8988T (cell line): ENCODE measurements around the gene TMEM174.
A peak's percentile ranks its signal among the peaks of the same experiment; 100 is the strongest.
"Not testable (repeated sequence)": the region's sequence is repeated elsewhere in the genome, so short reads cannot be mapped to it uniquely, and the experiment has no call there.

Experiments
- DNase-seq: peaks from one replicate; pipeline ENCODE4 v3.0.0; 2011

The TMEM174 gene

DNA sequence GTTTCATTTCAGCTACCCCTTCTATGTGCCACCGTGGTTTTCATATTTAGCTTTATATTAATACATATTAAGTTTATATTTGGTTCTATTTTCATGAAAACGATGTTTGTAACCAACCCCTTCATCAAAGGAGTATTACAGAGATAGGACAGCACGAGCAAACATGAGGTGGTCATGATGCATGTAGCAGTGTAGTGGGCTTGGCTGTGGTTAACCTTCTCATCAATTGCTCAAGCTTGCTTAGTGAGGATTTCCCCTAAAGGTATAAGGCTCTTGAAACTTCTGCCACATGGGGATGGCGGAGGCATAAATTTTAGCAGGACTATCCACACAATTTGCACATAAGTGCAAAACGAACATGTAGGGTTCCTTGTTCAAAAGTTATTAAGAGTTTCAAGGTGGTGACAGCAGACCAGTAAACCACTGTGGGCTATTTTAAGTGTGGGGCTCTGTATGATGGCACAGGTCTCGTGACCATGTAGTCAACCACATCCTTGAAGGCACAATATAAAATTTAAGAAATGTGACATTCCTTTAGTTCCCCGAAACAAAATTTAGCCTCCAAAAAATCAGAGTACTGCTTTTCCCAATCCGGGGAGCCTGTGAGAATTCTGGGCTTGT, 24.8 kb downstream of the TMEM174 start:
- DNase-seq: no peak

- DNase-seq: no peak
These were observed 26.0 kb downstream of the TMEM174 start for GRCh38 chr5:73198833-73199592.

DNA sequence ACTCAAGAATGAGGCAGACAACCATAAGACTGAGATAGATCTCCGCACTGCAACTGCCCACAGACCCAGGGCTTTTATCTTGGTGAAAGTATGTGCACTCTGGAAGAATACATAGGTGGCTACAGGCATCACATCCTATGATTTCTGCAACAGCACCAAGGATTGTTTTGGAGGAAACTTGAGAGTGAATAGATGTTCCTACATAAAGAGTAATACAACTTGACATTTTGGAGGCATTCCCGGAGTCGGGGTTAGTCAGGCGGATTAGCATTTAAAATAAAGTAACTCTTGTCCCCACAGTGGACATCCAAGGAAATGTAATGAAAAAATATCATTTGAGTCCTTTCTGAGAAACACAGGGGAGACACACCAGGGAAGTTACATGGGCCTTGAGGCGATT, 26.7 kb downstream of the TMEM174 start:
- no peak for DNase-seq

DNA sequence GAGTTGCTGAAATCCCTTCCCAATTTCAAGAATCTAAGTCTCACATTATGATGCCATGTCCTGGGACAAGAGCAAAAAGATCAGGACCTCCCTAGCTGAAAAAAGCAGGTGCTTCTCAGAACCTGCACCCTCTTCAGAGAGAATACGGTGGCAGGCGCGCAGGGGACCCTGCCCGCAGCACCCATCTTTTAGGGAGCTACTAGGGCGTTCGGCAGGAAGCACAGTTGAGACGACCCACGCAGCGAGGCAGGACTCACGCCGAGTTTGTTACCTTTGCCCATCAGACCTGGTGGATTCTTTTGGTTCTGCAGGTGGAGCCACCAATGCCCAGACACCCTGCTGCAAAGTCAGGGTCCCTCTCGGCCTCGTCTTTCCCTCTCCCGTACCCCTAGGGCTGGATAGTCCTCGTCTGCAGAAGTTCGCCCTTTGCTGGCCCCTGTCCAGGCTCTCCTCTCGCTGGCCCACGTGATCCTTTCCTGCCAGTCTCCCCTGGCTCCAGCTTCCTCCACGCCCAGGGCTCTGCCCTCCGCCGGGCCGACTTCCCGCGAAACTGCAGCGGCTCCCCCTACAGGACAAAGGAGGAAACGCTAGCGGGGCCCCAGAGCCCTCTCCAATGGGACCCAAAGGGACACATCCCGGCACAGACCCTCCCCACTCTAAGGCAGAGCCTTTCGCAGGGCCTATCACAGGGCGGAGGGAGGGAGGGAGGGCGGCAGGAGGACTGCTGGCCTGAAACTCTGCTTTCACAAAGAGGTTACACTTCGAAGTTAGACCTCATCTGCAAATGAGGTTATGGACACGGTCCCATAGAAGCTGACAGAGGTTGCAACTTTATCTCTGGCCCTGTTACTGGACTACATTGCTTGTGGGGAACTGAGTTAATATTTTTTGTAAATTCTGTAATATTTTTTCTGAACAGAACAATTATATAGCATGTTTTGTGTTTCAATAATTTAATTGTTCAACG, 28.8 kb downstream of the TMEM174 start:
- DNase-seq: peak; percentile 84

DNA sequence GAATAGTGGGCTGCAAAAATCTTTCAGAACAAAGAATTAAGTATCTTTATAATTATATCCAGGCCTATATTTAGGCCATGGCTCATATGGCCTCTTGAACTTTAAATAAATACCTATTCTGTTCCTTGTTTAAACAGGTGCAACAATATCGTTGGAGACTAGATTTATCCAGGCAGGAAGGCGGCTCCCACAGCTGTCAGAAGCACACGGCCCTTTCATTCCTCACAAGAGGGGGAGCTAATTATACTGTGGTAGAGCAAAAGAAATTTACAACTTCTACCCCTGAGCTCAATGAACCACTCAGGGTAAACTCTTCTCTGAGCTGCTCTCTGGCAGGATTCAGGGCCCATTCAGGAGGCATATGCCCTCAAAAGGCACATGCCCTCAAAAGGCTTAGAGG, 31.3 kb downstream of the TMEM174 start:
- no peak for DNase-seq

- no peak for DNase-seq
These were observed 31.7 kb downstream of the TMEM174 start for GRCh38 chr5:73204733-73205132.

DNA sequence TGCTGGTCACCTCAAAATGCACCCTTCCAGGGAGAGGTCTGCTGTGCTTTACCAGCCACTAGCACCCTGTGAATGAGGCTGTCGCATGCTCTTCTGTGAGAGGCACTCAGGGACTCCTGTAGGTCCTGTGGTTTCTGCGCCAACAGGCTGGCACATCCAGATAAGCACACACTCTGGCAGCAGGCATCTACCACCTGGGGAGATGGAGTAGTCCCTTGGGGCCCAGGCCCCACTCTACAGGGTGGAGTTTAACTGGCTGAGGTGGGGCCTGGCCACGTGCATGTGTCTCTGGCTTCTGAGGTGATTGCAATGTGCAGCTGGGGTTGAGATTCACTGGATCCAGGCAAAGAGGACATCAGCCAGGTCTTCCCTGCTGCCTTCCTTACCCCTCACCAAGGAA, 32.3 kb downstream of the TMEM174 start:
- DNase-seq: no peak

DNA sequence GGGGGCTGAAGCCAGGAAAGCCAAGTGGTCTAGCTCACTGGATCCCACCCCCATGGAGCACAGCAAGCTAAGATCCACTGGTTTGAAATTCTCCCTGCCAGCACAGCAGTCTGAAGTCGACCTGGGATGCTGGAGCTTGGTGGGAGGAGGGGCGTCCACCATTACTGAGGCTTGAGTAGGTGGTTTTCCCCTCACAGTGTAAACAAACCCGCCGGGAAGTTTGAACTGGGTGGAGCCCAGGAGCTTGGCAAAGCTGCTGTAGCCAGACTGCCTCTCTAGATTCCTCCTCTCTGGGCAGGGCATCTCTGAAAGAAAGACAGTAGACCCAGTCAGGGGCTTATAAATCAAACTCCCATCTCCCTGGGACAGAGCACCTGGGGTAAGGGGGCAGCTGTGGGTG, 34.2 kb downstream of the TMEM174 start:
- DNase-seq: not testable (repeated sequence)

DNA sequence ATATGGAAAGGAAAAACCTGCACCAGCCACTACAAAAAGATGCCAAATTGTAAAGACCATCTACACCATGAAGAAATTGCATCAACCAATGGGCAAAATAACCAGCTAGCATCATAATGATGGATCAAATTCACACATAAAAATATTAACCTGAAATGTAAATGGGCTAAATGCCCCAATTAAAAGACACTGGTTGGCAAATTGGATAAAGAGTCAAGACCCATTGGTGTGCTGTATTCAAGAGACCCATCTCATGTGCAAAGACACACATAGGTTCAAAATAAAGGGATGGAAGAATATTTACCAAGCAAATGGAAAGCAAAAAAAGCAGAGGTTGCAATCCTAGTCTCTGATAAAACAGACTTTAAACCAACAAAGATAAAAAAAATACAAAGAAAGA, 36.1 kb downstream of the TMEM174 start:
- DNase-seq: not testable (repeated sequence)

DNA sequence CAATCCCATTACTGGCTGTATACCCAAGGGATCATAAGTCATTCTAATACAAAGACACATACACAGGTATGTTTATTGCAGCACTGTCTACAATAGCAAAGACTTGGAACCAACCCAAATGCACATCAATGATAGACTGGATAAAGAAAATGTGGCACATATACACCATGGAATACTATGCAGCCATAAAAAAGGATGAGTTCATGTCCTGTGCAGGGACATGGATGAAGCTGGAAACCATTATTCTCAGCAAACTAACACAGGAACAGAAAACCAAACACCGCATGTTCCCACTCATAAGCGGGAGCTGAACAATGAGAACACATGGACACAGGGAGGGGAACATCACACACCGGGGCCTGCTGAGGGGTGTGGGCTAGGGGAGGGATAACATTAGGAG, 39.7 kb downstream of the TMEM174 start:
- not testable (repeated sequence) for DNase-seq

DNA sequence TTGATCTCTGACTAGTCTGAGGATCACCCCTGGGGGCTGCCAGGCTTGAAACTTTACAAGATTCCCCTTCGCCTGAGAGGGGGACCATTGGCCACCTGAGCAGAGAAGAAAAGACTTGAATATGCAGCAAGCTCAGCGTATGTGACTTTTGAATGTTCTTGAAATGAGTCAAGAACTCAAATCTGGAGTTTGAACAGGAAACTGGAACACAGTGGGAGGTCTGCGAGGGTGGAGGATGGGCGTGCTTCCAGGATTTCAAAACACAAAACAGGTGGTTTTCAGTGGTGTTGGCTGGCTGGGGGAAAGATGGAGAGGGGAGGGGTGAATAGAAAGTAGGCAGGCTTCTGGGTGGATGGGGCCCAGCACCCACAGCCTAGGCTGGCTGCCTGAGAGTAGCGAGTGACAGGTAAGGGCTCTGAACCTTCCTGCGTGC, 40.6 kb downstream of the TMEM174 start:
- no peak for DNase-seq

GRCh38 chr5:73214306-73214705, 41.3 kb downstream of the TMEM174 start:
- no peak for DNase-seq

GRCh38 chr5:73214996-73215395, 42.0 kb downstream of the TMEM174 start:
- DNase-seq: no peak

DNA sequence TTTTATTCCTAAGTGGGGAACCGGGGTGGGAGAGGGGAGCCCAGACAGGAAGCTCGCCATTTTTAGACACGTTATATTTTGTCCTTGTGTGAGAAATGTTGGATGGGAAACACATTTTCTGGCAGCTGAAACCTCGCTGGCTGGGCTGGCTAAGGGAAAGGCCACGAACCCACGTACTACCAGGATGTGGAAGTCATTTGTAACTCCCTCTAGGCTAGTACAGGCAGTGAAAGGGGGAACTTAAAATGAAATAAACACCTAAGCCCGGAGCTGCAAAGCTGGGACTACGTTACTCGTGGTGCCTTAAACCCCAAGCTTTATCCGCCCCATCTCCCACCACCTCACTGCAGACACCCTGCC, 42.5 kb downstream of the TMEM174 start:
- DNase-seq: no peak

DNA sequence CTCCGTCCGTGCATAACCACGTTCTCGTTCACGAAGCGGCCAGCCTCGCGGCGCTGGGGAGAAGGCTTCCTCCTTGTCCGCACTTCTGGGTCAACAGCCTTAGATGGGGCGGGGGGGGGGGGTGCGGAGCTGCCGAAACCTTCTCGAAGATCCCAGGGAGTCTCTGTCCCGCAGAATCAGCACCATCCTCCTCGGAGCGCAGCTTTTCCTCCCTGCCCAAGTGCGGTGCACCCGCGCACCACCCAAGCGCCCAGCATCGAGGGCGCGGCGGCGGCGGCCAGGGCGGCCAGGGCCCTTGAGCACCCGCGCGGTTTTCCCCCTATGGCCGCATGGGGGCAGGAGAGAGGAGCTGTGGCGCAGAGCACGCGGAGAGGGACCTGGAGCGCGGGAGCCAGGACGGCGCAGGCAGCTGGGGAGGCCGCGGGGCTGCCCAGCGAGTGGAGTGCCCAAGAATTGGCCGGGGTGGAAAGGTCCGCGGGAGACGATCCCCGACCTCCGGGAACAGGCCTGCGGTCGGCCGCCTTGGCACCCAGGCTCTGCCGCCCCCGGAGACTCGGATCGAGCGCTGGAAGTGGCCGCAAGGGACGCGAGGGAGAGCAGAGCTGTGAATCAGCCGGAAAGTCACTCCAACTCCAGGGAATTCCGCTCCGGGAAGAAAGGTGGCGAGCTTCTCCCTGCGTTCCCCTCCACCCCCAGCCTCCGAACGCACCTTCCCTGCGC, 43.1 kb downstream of the TMEM174 start:
- peak; percentile 82 for DNase-seq

- no peak for DNase-seq
These were observed 45.7 kb downstream of the TMEM174 start for GRCh38 chr5:73218552-73219171.

- not testable (repeated sequence) for DNase-seq
These were observed 46.3 kb downstream of the TMEM174 start for GRCh38 chr5:73219336-73219735.

GRCh38 chr5:73221161-73221560, 48.2 kb downstream of the TMEM174 start:
- no peak for DNase-seq

GRCh38 chr5:73221726-73222125, 48.7 kb downstream of the TMEM174 start:
- DNase-seq: no peak

DNA sequence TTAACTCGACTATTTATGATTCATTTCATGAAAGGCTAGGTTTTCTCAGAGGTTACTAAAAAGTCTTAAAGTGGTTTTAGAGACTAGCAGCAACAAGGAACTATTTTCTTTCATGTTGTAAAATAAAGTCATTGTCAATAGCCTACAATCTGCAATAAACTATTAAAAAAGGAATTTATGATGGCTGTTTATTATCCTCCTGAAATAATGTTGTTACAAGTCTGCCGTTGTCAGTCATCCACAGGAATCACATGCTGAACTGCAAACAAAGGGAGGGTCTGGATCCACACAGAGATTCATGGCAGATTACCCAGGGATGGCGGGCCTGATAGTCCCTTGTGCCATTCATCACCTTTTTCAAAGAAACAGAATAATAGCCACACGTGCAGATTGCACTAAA, 49.2 kb downstream of the TMEM174 start:
- no peak for DNase-seq
